Vagina (tissue), 2 donors: ENCODE measurements around the gene TTC3.

Experiments
- POLR2A ChIP-seq, 2 donors: fragments of 450-650 bp; IDR thresholded peaks; one replicate each; pipeline ENCODE4 v1.6.1; 2017; ENCODE audit warnings: antibody characterized with exemption in 2 of 2, mild to moderate bottlenecking in 2 of 2, moderate library complexity in 2 of 2
- POLR2AphosphoS5 ChIP-seq, 2 donors: sonication (generic); formaldehyde crosslinking; IDR thresholded peaks; one replicate each; pipeline ENCODE4 v1.9.0; 2017; ENCODE audit warnings: antibody characterized with exemption in 2 of 2, mild to moderate bottlenecking in 2 of 2, low read depth in 1 of 2; ENCODE audit not compliant: insufficient read depth in 1 of 2
- TF ChIP-seq, protein P1 (sequence below), 3 experiments: fragments of 450-650 bp in 2 of 3; fragments of 200-600 bp in 1 of 3; sonication (generic) in 1 of 3; IDR thresholded peaks; one replicate each; pipeline ENCODE4 v1.5.1; 2017 to 2019; ENCODE audit warnings: antibody characterized with exemption in 3 of 3, mild to moderate bottlenecking in 2 of 3, moderate library complexity in 2 of 3

DNA sequence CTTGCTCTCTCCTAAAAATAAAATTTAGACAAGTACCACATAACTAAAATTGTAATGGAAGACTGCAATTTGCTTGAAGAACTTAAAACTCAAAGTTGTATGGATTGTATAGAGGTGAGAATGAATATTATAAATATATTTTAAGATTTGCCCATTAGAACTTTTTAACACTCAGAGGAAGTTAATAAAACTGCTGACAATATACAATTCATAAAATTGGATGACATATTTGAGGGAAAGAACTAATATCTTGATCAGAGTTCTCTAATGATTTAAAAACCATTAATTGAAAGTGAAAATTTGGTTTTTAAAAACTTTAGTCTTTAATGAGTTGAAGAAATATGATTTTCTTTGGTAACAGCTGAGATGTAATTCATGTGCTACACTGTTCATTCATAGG is 20.9 kb downstream of the TTC3 start:
- no peak for TF ChIP-seq POLR2A (IDR thresholded peaks at IDR 0.05)
- TF ChIP-seq POLR2AphosphoS5 (IDR thresholded peaks at IDR 0.05; ENCODE audit: insufficient read depth in 1 of 2, low read depth in 1 of 2), result no peak
- TF ChIP-seq, protein P1, sequence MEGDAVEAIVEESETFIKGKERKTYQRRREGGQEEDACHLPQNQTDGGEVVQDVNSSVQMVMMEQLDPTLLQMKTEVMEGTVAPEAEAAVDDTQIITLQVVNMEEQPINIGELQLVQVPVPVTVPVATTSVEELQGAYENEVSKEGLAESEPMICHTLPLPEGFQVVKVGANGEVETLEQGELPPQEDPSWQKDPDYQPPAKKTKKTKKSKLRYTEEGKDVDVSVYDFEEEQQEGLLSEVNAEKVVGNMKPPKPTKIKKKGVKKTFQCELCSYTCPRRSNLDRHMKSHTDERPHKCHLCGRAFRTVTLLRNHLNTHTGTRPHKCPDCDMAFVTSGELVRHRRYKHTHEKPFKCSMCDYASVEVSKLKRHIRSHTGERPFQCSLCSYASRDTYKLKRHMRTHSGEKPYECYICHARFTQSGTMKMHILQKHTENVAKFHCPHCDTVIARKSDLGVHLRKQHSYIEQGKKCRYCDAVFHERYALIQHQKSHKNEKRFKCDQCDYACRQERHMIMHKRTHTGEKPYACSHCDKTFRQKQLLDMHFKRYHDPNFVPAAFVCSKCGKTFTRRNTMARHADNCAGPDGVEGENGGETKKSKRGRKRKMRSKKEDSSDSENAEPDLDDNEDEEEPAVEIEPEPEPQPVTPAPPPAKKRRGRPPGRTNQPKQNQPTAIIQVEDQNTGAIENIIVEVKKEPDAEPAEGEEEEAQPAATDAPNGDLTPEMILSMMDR (IDR thresholded peaks at IDR 0.05), result no peak
